CD1c-positive myeloid dendritic cell (primary cell): ENCODE results near the gene PCED1B.
"Not testable (repeated sequence)": the region's sequence is repeated elsewhere in the genome, so short reads cannot be mapped to it uniquely, and the experiment has no call there.

Experiments used
- DNase-seq: peaks from one replicate; pipeline ENCODE4 v3.0.0-alpha.2; 2016; ENCODE audit errors: extremely low spot score

Gene PCED1B

GRCh38 chr12:47272412-47273190 lies 193.2 kb downstream of the PCED1B start:
- DNase-seq: no peak

- DNase-seq: no peak
Measured at GRCh38 chr12:47273191-47273626, 193.8 kb downstream of the PCED1B start.

GRCh38 chr12:47274760-47275159 lies 195.3 kb downstream of the PCED1B start:
- peak; percentile 50 for DNase-seq

- DNase-seq: no peak
Measured at GRCh38 chr12:47276253-47276620, 196.8 kb downstream of the PCED1B start.

GRCh38 chr12:47276621-47277309 lies 197.3 kb downstream of the PCED1B start:
- DNase-seq: peak; percentile 73

- peak; percentile 91 for DNase-seq
Measured at GRCh38 chr12:47277972-47278448, 198.6 kb downstream of the PCED1B start.

- DNase-seq: not testable (repeated sequence)
Measured at GRCh38 chr12:47279758-47280157, 200.3 kb downstream of the PCED1B start.

GRCh38 chr12:47280543-47281300 lies 201.3 kb downstream of the PCED1B start:
- peak; percentile 10 for DNase-seq

GRCh38 chr12:47281667-47282171 lies 202.3 kb downstream of the PCED1B start:
- no peak for DNase-seq

- DNase-seq: no peak
Measured at GRCh38 chr12:47282206-47282605, 202.8 kb downstream of the PCED1B start.
